Measurements from ENCODE around the gene MRPL51.
A peak's percentile ranks its signal among the peaks of the same experiment; 100 is the strongest.

MRPL51 gene

GRCh38 chr12:6492838-6493496 is at the start of gene MRPL51:
Gene MRPL51, minus strand, starts transcription at chr12:6493262. Its CDS starts 126 bp downstream, at chr12:6493136.
- peak; percentile 94 for DNase-seq

GRCh38 chr12:6542209-6543009 is 49.3 kb upstream of the MRPL51 start:
- DNase-seq = no peak

GRCh38 chr12:6541371-6542165 is 48.5 kb upstream of the MRPL51 start:
- no peak for DNase-seq

GRCh38 chr12:6540181-6540877 is 47.3 kb upstream of the MRPL51 start:
- DNase-seq = peak; percentile 75

GRCh38 chr12:6539707-6540134 is 46.7 kb upstream of the MRPL51 start:
- no peak for DNase-seq

- no peak for DNase-seq
Measured at GRCh38 chr12:6539314-6539682, 46.2 kb upstream of the MRPL51 start.

- no peak for DNase-seq
Measured at GRCh38 chr12:6538420-6539313, 45.6 kb upstream of the MRPL51 start.

GRCh38 chr12:6537580-6538419 is 44.7 kb upstream of the MRPL51 start:
- DNase-seq = peak; percentile 71

- no peak for DNase-seq
Measured at GRCh38 chr12:6536894-6537579, 44.0 kb upstream of the MRPL51 start.

- DNase-seq = no peak
Measured at GRCh38 chr12:6535960-6536847, 43.1 kb upstream of the MRPL51 start.

GRCh38 chr12:6535697-6535946 is 42.6 kb upstream of the MRPL51 start:
- no peak for DNase-seq

GRCh38 chr12:6534945-6535696 is 42.1 kb upstream of the MRPL51 start:
- DNase-seq = peak; percentile 56

- no peak for DNase-seq
Measured at GRCh38 chr12:6534695-6534944, 41.6 kb upstream of the MRPL51 start.

GRCh38 chr12:6533923-6534694 is 41.0 kb upstream of the MRPL51 start, which contains the start of gene GAPDH:
Gene GAPDH, plus strand, starts transcription at chr12:6534517. Its CDS starts 316 bp downstream, at chr12:6534833.
- DNase-seq = peak; percentile 96

- DNase-seq = no peak
Measured at GRCh38 chr12:6533653-6533922, 40.5 kb upstream of the MRPL51 start.

- peak; percentile 80 for DNase-seq
Measured at GRCh38 chr12:6532927-6533652, 40.0 kb upstream of the MRPL51 start.

- peak; percentile 29 for DNase-seq
Measured at GRCh38 chr12:6532051-6532926, 39.2 kb upstream of the MRPL51 start.

Data from NCI-H2107 (cell line).